HG02610 (cell line): Measurements from ENCODE around the gene TENT4B.
"Not testable (repeated sequence)": the region's sequence is repeated elsewhere in the genome, so short reads cannot be mapped to it uniquely, and the experiment has no call there.

Source experiments
- ATAC-seq: cut with Tn5 transposase; IDR thresholded peaks from one replicate; pipeline ENCODE4 v1.9.1; 2021; ENCODE audit warnings: mild to moderate bottlenecking, moderate library complexity; ENCODE audit not compliant: unreplicated experiment

Gene TENT4B

DNA sequence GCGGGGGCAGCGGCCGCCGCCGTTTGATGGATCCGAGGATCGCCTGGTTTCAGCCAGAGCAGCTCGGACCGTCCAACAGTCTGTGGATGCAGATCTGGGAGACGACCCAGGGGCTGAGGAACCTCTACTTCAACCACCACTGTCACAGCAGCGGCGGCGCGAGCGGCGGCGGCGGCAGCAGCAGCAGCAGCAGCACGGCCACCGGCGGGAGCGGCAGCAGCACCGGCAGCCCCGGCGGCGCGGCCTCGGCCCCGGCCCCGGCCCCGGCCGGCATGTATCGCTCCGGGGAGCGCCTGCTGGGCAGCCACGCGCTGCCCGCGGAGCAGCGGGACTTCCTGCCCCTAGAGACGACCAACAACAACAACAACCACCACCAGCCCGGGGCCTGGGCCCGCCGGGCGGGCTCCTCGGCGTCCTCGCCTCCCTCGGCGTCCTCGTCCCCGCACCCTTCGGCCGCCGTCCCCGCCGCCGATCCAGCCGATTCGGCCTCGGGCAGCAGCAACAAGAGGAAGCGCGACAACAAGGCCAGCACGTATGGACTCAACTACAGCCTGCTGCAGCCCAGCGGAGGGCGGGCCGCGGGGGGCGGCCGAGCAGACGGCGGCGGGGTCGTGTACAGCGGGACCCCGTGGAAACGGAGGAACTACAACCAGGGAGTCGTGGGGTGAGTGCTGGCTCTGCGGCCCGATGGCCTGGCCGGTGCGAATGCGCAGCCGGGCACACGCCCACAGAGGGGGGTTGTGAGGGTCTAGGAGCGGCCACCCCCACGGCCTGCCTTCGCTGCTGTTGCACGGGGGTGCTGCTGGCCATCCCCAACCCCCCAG is 702 bp downstream of the TENT4B start:
- ATAC-seq, result peak; percentile 11

DNA sequence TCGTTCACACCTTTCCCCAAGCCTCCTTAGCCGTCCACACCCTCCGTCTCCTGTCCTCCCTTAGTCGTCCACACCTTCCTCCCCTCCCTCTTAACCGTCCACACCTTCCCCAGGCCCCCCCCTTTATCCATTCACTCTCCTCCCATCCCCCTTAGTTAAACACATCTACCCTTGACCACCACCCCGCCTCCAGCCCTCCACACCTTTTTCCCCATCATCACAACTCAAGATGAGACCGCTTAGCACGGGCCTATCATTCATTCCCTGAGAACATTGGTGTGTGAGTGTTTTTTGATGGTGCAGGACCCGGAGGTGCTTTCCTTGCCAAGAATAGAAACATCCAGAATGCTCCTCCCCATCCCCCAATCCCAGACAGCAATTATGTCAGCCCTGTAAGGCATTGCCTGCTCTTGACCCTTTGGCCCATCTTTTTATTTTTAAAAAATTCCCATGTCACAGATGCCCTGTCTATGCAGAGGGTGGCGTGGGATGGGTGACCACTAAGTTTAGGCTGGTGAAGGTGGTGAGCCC is 1.4 kb downstream of the TENT4B start:
- no peak for ATAC-seq

DNA sequence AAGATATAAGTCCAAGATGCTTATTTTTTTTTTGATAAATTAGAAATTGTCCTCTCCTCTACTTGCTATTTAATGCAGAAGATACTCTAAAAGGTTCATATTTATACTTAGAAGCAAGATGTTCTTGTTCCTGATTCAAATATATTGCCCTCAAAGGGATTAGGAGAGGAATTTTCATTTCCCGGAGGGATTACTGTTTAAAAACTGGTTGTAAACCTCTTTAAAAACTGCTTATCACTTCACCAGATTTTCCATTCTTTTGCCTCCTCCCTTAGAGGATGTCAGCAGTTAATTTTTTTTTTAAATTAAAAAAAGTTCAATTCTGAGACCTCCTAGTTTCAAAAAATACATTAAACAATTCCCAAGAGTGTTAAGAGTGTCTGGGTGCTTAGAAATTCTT is 2.8 kb downstream of the TENT4B start:
- ATAC-seq, result no peak

- no peak for ATAC-seq
Observed at GRCh38 chr16:50156590-50156989, 3.5 kb downstream of the TENT4B start.

GRCh38 chr16:50160495-50161164 is 7.5 kb downstream of the TENT4B start:
- no peak for ATAC-seq

DNA sequence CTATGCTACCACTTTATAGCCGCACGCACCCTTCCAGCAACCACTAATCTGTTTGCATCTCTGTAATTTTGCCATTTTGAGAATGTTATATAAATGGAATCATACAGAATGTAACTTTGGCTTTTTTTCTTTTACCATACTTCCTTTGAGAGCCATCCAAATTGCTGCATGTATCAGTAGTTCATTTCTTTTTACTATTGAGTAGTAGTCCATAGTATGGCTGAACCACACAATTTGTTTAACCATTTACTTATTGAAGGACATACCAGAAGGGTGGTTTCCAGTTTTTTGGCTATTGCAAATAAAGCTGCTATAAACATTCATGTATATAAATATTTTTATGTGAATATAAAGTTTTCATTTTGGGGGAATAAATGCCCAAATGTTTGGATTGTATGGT is 8.8 kb downstream of the TENT4B start:
- ATAC-seq, result no peak

DNA sequence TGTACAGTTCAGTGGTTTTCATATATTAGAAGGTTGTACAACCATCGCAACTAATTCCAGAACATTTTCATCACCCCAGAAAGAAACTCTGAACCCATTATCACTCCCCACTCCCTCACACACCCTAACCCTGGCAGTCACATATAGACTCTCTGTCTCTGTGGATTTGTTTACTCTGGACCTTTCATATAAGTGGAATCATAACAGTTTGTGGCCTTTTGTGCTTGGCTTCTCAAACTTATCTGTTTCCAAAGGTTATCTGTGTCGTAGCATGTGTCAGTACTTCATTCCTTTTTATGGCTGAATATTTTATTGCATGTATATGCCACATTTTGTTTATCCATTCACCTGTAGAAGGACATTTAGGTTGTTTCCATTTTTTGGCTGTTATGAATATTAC is 12.4 kb downstream of the TENT4B start:
- ATAC-seq, result no peak

GRCh38 chr16:50166511-50167500 is 13.7 kb downstream of the TENT4B start:
- ATAC-seq, result no peak

DNA sequence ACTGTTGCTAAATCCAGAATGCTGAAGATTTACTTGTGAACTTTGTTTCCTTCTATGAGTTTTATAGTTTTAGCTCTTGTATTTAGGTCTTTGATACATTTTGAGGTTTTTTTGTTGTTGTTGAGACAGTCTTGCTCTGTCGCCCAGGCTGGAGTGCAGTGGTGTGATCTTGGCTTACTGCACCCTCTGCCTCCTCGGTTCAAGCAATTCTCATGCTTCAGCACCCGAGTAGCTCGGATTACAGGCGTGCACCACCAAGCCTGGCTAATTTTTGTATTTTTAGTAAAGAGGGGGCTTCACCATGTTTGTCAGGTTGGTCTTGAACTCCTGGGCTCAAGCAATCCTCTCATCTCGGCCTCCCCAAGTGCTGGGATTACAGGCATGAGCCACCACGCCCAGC is 14.4 kb downstream of the TENT4B start:
- no peak for ATAC-seq

DNA sequence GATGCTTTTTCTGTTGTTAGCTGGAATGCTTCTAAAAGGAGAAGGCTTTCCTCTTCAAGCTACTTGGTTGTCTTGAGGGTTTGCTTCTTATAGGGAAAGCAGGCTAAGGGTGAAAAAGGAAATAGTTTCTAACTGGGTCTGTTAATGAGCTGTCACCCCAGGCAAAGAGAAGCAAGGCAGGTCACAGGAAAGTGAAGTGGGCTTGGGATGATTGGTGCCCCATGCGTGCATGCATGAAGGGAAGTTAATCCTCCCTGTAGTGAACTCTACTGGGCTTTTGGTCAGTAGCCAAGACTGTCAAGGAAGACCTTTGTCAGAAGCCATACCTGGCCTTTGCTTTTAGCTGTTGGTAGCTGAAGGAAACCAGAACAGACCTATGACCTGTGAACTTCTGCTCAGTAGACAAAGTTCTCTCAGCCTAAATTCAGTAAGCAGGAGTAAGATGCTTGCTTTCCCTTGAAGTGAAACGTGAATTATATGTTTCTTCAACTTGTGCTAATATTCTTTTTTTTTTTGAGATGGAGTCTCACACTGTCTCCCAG is 16.5 kb downstream of the TENT4B start:
- ATAC-seq, result no peak

- ATAC-seq, result not testable (repeated sequence)
Observed at GRCh38 chr16:50171773-50172172, 18.7 kb downstream of the TENT4B start.

GRCh38 chr16:50172195-50172922 is 19.3 kb downstream of the TENT4B start:
- no peak for ATAC-seq

DNA sequence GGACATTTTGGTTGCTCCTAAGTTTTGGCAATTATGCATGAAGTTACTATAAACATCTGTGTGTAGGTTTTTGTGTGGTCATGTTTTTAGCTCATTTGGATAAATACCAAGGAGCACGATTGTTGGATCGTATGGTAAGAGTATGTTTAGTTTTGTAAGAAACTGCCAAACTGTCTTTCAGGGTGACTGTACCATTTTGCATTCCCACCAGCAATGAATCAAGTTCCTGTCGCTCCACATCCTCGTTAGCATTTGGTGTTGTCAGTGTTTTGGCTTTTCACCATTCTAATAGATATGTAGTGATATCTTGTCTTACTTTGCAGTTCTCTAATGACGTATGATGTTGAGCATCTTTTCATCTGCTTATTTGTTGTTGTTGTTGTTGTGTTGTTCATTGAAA is 20.2 kb downstream of the TENT4B start:
- no peak for ATAC-seq

- ATAC-seq, result no peak
Observed at GRCh38 chr16:50178491-50178941, 25.4 kb downstream of the TENT4B start.

DNA sequence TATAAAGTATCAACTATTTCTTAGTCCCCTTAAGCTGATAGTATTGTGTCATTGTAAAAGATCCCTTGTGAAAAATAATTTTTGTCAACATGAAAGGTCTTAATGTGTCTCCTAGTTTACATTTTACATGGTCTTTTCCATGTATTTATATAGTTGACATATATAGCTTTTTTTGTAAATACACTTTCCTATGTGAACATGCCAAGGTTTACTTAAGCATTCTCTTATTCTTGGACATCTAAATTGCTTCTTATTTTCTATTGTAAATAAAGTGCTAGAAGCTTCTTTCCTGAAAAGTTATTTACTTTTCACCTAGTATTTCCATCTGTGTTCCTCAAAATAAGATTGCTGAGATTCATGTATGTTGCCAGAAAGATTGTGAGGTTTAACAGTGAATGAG is 29.3 kb downstream of the TENT4B start:
- no peak for ATAC-seq

GRCh38 chr16:50183316-50183715 is 30.2 kb downstream of the TENT4B start:
- ATAC-seq, result no peak

DNA sequence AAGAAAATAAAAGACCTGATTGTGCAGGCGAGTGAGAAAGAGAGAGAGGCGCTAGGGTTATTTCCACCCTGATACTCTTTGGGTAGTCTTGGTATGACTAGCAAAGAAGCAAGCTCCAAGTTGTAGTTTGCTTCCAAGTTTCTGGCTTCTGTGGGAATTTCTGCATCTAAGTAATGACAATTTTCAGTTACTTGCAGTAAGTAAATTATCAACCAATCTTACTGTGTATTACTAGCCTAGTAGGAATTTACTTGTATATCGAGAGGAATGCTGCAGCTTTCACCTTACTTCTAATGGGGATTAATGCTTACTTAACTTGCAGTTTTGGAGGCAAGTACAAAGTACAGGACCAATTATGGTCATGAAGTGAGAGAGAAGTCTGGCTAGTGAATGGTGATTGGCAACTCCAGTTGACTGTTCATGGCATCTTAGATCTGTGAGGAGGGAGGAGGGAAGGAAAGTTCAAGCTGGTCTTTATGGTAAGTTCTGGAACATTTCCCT is 31.9 kb downstream of the TENT4B start:
- ATAC-seq, result no peak

DNA sequence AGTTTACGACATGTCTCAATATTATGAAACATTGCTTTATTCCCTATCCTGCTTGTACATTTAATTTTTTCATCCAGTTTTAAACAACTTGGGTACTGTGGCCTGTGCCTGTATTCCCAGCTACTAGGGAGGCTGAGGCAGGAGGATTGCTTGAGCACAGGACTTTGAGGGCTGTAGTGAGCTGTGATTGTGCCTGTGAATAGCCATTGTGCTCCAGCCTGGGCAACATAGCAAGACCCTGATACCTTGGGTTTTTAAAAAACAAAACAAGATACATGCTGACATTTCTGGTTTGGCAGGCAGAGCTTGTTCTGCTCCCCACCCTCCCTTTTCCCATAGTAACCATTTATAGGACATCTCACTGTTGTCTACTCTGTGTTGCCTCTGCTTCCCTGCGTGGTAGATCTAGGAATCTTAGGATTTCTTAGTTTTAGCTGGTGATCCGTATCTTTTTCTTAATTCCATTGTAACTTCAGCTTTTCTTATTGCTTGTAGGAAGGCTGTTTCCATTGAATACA is 35.6 kb downstream of the TENT4B start:
- ATAC-seq, result no peak

GRCh38 chr16:50190292-50190691 is 37.2 kb downstream of the TENT4B start:
- no peak for ATAC-seq
